Measurements from ENCODE around the gene PARD3B. TPM values are rescaled to one million over a fixed set of nuclear protein-coding genes. Genes with fewer than 3 reads are reported as not detected.

PARD3B gene
- total RNA-seq, 1 experiment from 2014 or later, result 7.6 TPM

DNA sequence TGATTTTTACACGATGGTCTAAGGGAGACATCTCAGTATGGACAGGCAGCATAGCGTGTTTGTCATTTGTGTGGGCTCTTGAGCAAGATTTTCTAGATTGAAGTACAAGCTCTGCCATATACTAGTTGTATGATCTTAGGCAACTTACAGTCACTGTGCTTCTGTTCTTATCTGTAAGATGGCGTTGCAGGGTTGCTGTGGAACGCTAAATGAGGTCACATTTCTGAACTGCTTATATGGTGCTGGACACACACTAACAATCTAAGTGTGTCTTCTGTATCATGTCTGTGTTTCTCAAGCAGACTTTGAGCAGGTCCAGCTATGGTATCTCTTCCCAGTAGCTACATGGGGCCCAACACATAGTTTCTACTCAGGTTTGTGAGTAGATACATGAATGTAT is 29.2 kb downstream of the PARD3B start:
- CTCF ChIA-PET, result no interaction called here

DNA sequence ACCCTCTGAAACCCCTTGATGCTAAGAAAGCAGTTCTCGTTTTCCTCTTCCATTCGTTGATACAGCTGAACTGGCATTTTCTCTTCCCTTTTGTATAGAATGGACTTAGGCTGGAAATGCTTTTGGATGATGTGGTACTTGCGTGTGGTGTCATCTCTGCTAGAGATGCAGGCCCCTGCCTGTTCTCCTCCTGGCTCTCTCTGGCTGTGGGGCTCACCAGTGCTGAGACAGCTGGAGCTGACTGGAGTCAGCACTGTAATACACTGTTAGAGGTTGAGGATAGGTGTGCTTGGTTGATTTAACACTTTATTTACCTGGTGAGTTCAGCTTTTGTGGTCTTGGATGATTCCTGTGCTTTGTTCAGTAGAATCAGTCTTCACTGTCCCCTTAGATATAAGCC is 30.2 kb downstream of the PARD3B start:
- POLR2A ChIA-PET (ENCODE audit: unreplicated experiment), result no interaction called here
- Histone ChIP-seq H3K27ac (no peak overlapping the region), H3K9me3 (ENCODE audit: insufficient read depth, low read depth) (no peaks in the 10 kb centered on the region), H4K20me1 (ENCODE audit: insufficient read depth) (no peaks in the 10 kb centered on the region), H3K27me3 (ENCODE audit: insufficient read depth, low read depth) (no peaks in the 10 kb centered on the region), H3K79me2 (ENCODE audit: low read depth) (no peaks in the 10 kb centered on the region), H3K4me1 (replicated peaks; ENCODE audit: insufficient read depth) (no peaks in the 10 kb centered on the region), H3F3A (ENCODE audit: insufficient read depth, low read depth) (no peaks in the 10 kb centered on the region), H3K36me3 (ENCODE audit: low read depth) (no peaks in the 10 kb centered on the region), H3K4me3 (no peak overlapping the region), H2AFZ (no peak overlapping the region), H3K9me2 (ENCODE audit: insufficient read depth) (no peaks in the 10 kb centered on the region), H3K4me2 (no peak overlapping the region)
- intact Hi-C loops (cut with micrococcal nuclease; ENCODE audit: unreplicated experiment), result no loop called here
- BruUV-seq (replicated peaks), result no TSS peak
- no peak for DNase-seq
- CTCF ChIA-PET, result no interaction called here
- TF ChIP-seq EZH2 (IDR thresholded peaks at IDR 0.05; ENCODE audit: low read depth), result no peak

More for the DNA sequence above, 29.2 kb downstream of the PARD3B start:
- no peaks in the 10 kb centered on the region for H4K20me1 ChIP-seq (ENCODE audit: insufficient read depth)
- H3K79me2 ChIP-seq (ENCODE audit: low read depth), result no peaks in the 10 kb centered on the region
- BruUV-seq (replicated peaks), result no TSS peak
- intact Hi-C loops (cut with micrococcal nuclease; ENCODE audit: unreplicated experiment), result no loop called here
- H3K27ac ChIP-seq, result no peak overlapping the region
- no peak overlapping the region for H3K4me2 ChIP-seq
- H3K27me3 ChIP-seq (ENCODE audit: insufficient read depth, low read depth), result no peaks in the 10 kb centered on the region
- POLR2A ChIA-PET (ENCODE audit: unreplicated experiment), result no interaction called here
- no peaks in the 10 kb centered on the region for H3K9me3 ChIP-seq (ENCODE audit: insufficient read depth, low read depth)
- no peak for TF ChIP-seq EZH2 (IDR thresholded peaks at IDR 0.05; ENCODE audit: low read depth)
- TF ChIP-seq, protein P1, sequence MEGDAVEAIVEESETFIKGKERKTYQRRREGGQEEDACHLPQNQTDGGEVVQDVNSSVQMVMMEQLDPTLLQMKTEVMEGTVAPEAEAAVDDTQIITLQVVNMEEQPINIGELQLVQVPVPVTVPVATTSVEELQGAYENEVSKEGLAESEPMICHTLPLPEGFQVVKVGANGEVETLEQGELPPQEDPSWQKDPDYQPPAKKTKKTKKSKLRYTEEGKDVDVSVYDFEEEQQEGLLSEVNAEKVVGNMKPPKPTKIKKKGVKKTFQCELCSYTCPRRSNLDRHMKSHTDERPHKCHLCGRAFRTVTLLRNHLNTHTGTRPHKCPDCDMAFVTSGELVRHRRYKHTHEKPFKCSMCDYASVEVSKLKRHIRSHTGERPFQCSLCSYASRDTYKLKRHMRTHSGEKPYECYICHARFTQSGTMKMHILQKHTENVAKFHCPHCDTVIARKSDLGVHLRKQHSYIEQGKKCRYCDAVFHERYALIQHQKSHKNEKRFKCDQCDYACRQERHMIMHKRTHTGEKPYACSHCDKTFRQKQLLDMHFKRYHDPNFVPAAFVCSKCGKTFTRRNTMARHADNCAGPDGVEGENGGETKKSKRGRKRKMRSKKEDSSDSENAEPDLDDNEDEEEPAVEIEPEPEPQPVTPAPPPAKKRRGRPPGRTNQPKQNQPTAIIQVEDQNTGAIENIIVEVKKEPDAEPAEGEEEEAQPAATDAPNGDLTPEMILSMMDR (conservative IDR thresholded peaks at IDR 0.05), result no peak
- H3F3A ChIP-seq (ENCODE audit: insufficient read depth, low read depth), result no peaks in the 10 kb centered on the region
- no peak overlapping the region for H2AFZ ChIP-seq
- H3K36me3 ChIP-seq (ENCODE audit: low read depth), result no peaks in the 10 kb centered on the region
- no peak overlapping the region for H3K4me3 ChIP-seq
- DNase-seq, result no peak
- no peaks in the 10 kb centered on the region for H3K9me2 ChIP-seq (ENCODE audit: insufficient read depth)
- H3K4me1 ChIP-seq (replicated peaks; ENCODE audit: insufficient read depth), result no peaks in the 10 kb centered on the region

DNA sequence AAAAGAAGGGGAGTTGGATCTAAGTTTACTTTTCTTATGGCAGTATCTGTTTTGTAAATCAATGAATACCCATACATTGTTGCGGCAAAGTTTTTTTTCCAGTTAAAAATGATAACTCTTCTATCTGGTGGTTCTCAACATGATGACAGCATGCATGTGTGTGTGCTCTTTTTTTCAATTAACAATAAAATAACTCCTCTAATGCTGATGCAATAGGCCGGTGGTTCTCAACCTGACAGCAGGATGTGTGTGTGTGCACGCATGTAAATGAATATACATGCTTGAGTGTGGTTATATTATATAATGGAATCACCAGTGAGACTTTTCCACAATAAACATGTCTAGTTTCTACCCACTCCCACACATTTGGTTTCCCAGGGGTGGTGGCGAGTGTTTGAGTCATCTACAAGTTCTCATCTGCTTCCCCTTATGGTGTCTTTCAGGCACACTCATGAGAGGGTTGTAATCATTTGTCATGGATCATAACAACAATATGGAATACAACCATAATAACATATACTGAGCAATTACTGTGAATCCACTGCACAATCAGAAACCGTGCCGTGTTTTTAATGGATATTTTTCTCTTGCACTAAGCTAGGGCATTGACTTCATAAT is 31.2 kb downstream of the PARD3B start:
- no peaks in the 10 kb centered on the region for H3K36me3 ChIP-seq (ENCODE audit: low read depth)

More for the DNA sequence above, 31.2 kb downstream of the PARD3B start:
- Histone ChIP-seq H3F3A (ENCODE audit: insufficient read depth, low read depth) (no peaks in the 10 kb centered on the region), H3K4me1 (replicated peaks; ENCODE audit: insufficient read depth) (no peaks in the 10 kb centered on the region), H3K4me2 (no peak overlapping the region), H3K27me3 (ENCODE audit: insufficient read depth, low read depth) (no peaks in the 10 kb centered on the region), H3K4me3 (no peak overlapping the region), H3K9me2 (ENCODE audit: insufficient read depth) (no peaks in the 10 kb centered on the region), H3K27ac (no peak overlapping the region), H3K9me3 (ENCODE audit: insufficient read depth, low read depth) (no peaks in the 10 kb centered on the region), H2AFZ (no peak overlapping the region), H4K20me1 (ENCODE audit: insufficient read depth) (no peaks in the 10 kb centered on the region), H3K79me2 (ENCODE audit: low read depth) (no peaks in the 10 kb centered on the region)
- no TSS peak for BruUV-seq (replicated peaks)
- intact Hi-C loops (cut with micrococcal nuclease; ENCODE audit: unreplicated experiment), result no loop called here
- ChIA-PET CTCF (no interaction called here), POLR2A (ENCODE audit: unreplicated experiment) (no interaction called here)
- TF ChIP-seq EZH2 (IDR thresholded peaks at IDR 0.05; ENCODE audit: low read depth), result no peak
- TF ChIP-seq, protein P1 (conservative IDR thresholded peaks at IDR 0.05), result no peak
- no peak for DNase-seq

Measured in PC-9 (cell line).